Choroid plexus epithelial cell (primary cell): ENCODE results near the gene LRWD1.
"Not testable (repeated sequence)": the region's sequence is repeated elsewhere in the genome, so short reads cannot be mapped to it uniquely, and the experiment has no call there.

Experiments
- DNase-seq: peaks from one replicate; pipeline ENCODE4 v3.0.0-alpha.2; 2010; ENCODE audit warnings: low read depth
- H3K4me3 ChIP-seq: 2 replicates; pipeline ENCODE4 v1.5.1; 2011; ENCODE audit warnings: low read depth, mild to moderate bottlenecking, control low read depth, low read length, moderate library complexity
- TF ChIP-seq, protein P1 (sequence below): conservative IDR thresholded peaks from 2 replicates; pipeline ENCODE4 v1.5.1; 2011; ENCODE audit warnings: low read depth, mild to moderate bottlenecking, control low read depth, inconsistent platforms, low read length, moderate library complexity

Gene LRWD1

GRCh38 chr7:102452451-102452850 lies 12.3 kb upstream of the LRWD1 start:
- DNase-seq, result no peak
- no peak overlapping the region for H3K4me3 ChIP-seq
- TF ChIP-seq, protein P1, sequence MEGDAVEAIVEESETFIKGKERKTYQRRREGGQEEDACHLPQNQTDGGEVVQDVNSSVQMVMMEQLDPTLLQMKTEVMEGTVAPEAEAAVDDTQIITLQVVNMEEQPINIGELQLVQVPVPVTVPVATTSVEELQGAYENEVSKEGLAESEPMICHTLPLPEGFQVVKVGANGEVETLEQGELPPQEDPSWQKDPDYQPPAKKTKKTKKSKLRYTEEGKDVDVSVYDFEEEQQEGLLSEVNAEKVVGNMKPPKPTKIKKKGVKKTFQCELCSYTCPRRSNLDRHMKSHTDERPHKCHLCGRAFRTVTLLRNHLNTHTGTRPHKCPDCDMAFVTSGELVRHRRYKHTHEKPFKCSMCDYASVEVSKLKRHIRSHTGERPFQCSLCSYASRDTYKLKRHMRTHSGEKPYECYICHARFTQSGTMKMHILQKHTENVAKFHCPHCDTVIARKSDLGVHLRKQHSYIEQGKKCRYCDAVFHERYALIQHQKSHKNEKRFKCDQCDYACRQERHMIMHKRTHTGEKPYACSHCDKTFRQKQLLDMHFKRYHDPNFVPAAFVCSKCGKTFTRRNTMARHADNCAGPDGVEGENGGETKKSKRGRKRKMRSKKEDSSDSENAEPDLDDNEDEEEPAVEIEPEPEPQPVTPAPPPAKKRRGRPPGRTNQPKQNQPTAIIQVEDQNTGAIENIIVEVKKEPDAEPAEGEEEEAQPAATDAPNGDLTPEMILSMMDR, result no peak

DNA sequence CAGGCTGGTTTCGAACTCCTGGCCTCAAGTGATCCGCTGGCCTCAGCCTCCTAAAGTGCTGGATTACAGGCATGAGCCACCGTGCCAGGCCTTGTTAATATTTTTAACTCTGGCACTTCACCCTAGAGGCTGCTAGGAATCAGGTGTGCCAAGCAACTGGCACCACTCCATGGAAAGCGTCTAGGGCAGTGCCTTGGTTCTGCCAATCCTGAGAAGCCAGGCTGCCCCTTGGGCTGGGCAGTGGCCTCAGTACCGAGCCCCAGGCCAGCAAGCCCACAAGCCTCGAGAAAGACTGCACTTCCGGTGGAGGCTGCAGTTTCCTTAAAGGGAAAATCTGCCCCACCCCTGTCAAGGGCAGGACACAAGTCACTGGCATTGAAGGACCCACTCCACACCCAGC lies 11.5 kb upstream of the LRWD1 start:
- no peak for DNase-seq
- TF ChIP-seq, protein P1, result no peak
- H3K4me3 ChIP-seq, result no peak overlapping the region

DNA sequence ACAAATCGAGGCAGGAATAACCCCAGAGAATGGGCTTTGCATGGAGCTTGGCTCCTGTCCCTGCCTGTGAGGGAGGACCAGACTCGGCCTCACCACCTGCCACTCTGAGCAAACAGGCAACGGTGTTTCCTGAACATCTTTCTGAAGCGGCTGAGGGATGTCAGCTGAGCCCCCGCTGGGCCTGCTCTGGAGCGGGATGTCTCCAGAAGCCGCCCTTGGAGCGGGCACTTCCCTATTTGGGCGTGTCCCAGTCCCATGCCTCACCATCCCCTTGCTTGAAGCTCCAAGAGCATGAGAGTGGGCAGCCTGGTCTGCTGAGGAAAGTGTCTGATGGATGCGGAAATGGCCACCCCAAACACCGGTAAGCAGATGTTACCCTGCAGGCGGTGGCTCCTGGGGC lies 10.3 kb upstream of the LRWD1 start:
- no peak overlapping the region for H3K4me3 ChIP-seq
- no peak for DNase-seq
- TF ChIP-seq, protein P1, result no peak

DNA sequence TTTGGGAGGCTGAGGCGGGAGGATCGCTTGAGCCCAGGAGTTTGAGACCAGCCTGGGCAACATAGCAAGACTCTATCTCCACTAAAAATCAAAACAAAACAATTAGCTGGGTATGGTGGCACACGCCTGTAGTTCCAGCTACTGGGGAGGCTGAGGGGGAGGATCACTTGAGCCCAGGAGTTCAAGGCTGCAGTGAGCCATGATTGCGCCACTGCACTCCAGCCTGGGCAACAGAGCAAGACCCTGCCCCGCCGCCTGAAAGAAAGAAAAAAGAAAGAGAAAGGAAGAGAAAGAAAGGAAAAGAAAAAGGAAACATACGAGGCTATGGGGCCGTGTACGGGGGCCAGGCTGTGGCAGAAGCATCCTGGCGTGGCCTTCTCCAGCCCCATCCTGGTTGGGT lies 9.9 kb upstream of the LRWD1 start:
- not testable (repeated sequence) for DNase-seq, H3K4me3 ChIP-seq

- H3K4me3 ChIP-seq, result no peak overlapping the region
- TF ChIP-seq, protein P1, result no peak
- no peak for DNase-seq
Observed at GRCh38 chr7:102455596-102455995, 9.2 kb upstream of the LRWD1 start.

GRCh38 chr7:102456327-102456726 lies 8.5 kb upstream of the LRWD1 start:
- H3K4me3 ChIP-seq, result no peak overlapping the region
- peak; percentile 29 for DNase-seq
- TF ChIP-seq, protein P1, result no peak

GRCh38 chr7:102457352-102457924 lies 7.3 kb upstream of the LRWD1 start:
- no peak overlapping the region for H3K4me3 ChIP-seq
- DNase-seq, result no peak
- TF ChIP-seq, protein P1, result no peak
